Left lung (tissue), 10 donors: ENCODE measurements around the gene PRICKLE3. TPM values are rescaled to one million over a fixed set of nuclear protein-coding genes. Genes with fewer than 3 reads are reported as not detected.

Experiments used
- ATAC-seq: fragments of 200-7000 bp; cut with Tn5 transposase; one replicate; pipeline ENCODE4 v1.9.1; 2020; ENCODE audit warnings: moderate library complexity
- DNase-seq, 4 donors: peaks; one replicate each; pipeline ENCODE4 v3.0.0-alpha.2; 2013 to 2020
- H3K27ac ChIP-seq, 2 donors: fragments of 200-600 bp; sonication (generic) in 1 of 2; one replicate each; pipeline versions ENCODE4 v1.5.0 to v1.8.0; 2020 to 2021
- H3K27me3 ChIP-seq, 2 donors: fragments of 200-600 bp; sonication (generic) in 1 of 2; one replicate each; pipeline versions ENCODE4 v1.5.0 to v1.8.0; 2020 to 2021
- H3K36me3 ChIP-seq, 2 donors: fragments of 200-600 bp; sonication (generic) in 1 of 2; one replicate each; pipeline versions ENCODE4 v1.5.0 to v1.8.0; 2020 to 2021
- H3K4me1 ChIP-seq, 2 donors: fragments of 200-600 bp; one replicate each; pipeline ENCODE4 v1.8.0; 2021
- H3K4me3 ChIP-seq, 2 donors: fragments of 200-600 bp; sonication (generic) in 1 of 2; one replicate each; pipeline versions ENCODE4 v1.5.0 to v1.8.0; 2020 to 2021; ENCODE audit warnings: mild to moderate bottlenecking in 1 of 2
- H3K9me3 ChIP-seq, 2 donors: fragments of 200-600 bp; sonication (generic) in 1 of 2; one replicate each; pipeline versions ENCODE4 v1.5.0 to v1.8.0; 2020 to 2021
- intact Hi-C, 2 donors: fragments of 100-400 bp; cut with DNase I; formaldehyde crosslinking; loops; one replicate each; pipeline versions ENCODE4 v1.11.2 to v1.14.2; 2022
- polyA plus RNA-seq, 6 donors: library from polyadenylated mRNA; unstranded; fragments of 120-200 nt; gene quantifications; one replicate each; pipeline ENCODE4 v1.2.1, GENCODE V29; 2013; ENCODE audit not compliant: insufficient read length in 6 of 6
- total RNA-seq, 2 donors: library from RNA; stranded (reverse); fragmentation: NEBNext Ultra II Directional; extraction: Animal tissue kit (Norgen Biotek cat#: 25700); gene quantifications; one replicate each; pipeline ENCODE4 v1.2.1, GENCODE V29; 2021
- TF ChIP-seq, protein P1 (sequence below), 2 donors: fragments of 200-600 bp; sonication (generic) in 1 of 2; IDR thresholded peaks; one replicate each; pipeline versions ENCODE4 v1.5.0 to v1.8.0; 2021; ENCODE audit warnings: antibody characterized with exemption in 2 of 2
- donor health status: DM: no; HTN: yes; CAD: no.
- donor health status: DM: no; HTN: no; CAD: no.

PRICKLE3 gene
- total and polyA plus RNA-seq, 8 donors = 5.5 to 17.6 (median 5.8) TPM

DNA sequence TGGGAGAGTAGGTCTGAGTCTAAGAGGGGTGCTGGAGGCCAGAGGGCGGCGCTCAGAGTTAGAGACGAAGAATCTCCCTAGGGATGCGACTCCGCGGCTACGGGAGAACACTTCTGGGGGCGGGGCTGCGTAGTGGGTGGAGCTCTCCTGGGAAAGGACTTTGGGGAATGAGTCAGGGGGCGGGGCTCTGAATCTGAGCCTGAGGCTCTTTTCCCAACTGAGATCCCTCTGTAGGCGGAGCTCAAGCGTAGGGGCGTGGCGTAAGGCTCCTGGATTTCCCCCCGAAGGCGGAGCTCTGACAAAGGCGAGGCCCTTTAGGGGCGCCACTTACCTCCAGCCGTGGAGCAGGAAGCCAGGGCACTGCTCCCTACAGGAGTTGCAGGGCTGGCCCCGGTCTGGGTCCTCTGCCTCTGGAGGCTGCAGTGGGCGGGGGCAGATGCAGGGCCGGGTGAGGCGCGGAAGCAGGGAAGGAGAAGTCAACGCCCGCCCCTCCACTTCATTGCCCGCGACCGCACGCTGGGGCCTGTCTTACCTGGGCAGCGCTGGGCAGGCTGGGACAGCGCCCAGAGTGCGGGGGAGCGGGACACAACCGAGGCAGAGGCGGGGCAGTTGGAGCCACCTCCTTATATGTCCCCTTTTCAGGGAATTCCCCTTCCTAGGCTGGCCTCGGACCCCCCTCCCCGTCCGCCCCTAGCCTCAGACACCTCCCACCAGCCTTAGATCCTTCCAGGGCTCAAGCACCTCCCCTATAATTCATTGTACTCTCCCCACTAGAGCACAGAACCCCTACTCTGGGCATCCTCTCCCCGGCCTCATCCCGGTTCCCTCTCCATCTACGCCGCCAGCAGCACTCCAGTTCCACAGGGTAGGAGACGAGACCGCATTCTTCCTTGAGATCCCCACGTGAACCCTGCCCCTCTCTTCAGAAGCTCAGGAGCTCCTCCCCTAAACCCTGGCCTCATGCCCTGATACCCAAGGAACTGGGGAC, 1.6 kb downstream of the PRICKLE3 start:
- peak in 3 of 4 donors; percentile 87 to 92 (median 90) for DNase-seq
- peak overlapping the region; percentile 44 to 75 for H3K27ac ChIP-seq
- H3K27me3 ChIP-seq = no peaks in the 10 kb centered on the region
- H3K9me3 ChIP-seq = no peaks in the 10 kb centered on the region
- peaks cover 0 to 13% of the 10 kb centered on the region in 2 donors for H3K4me1 ChIP-seq
- peak overlapping the region; percentile 22 to 51 for H3K4me3 ChIP-seq
- intact Hi-C loops = no loop called here
- TF ChIP-seq, protein P1, sequence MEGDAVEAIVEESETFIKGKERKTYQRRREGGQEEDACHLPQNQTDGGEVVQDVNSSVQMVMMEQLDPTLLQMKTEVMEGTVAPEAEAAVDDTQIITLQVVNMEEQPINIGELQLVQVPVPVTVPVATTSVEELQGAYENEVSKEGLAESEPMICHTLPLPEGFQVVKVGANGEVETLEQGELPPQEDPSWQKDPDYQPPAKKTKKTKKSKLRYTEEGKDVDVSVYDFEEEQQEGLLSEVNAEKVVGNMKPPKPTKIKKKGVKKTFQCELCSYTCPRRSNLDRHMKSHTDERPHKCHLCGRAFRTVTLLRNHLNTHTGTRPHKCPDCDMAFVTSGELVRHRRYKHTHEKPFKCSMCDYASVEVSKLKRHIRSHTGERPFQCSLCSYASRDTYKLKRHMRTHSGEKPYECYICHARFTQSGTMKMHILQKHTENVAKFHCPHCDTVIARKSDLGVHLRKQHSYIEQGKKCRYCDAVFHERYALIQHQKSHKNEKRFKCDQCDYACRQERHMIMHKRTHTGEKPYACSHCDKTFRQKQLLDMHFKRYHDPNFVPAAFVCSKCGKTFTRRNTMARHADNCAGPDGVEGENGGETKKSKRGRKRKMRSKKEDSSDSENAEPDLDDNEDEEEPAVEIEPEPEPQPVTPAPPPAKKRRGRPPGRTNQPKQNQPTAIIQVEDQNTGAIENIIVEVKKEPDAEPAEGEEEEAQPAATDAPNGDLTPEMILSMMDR (IDR thresholded peaks at IDR 0.05) = no peak
- ATAC-seq = peak; percentile 84
- peaks cover 0 to 23% of the 10 kb centered on the region in 2 donors for H3K36me3 ChIP-seq

DNA sequence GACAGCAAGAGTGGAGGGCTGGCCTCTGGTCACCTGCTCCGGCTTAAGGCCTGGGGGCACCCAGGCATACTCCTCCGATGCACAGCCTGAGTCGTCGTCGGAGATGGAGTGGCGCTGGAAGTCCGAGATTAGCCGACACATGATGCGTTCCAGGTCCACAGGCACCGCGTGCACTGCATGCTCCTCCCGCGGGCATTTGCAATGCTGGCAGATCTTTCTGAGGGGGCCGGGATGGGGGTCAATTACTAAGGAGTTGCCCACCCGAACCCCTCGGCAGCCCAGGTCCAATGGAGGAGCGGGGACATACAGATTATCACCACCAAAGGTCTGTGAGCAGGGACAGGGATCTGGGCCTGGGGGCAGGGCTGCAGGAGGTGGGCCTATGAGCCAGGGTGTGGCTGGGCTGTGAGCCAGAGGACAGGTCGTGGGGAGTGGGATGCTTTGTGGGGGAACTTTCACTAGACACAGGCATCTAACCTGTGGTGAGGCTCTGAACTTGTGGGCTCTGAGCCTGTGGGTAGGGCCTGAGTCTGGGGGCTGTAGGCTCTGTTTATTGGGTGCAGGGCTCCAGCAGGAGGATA, 2.4 kb downstream of the PRICKLE3 start:
- ATAC-seq (no peak), DNase-seq (no peak)
- H3K4me1 ChIP-seq = peaks cover 0 to 12% of the 10 kb centered on the region in 2 donors
- H3K27me3 ChIP-seq = no peaks in the 10 kb centered on the region
- no peak overlapping the region for H3K27ac ChIP-seq
- TF ChIP-seq, protein P1 (IDR thresholded peaks at IDR 0.05) = no peak
- intact Hi-C loops = no loop called here
- H3K4me3 ChIP-seq = peak overlapping the region in 1 of 2 donors; percentile 51
- H3K36me3 ChIP-seq = peaks cover 0 to 31% of the 10 kb centered on the region in 2 donors
- no peaks in the 10 kb centered on the region for H3K9me3 ChIP-seq

DNA sequence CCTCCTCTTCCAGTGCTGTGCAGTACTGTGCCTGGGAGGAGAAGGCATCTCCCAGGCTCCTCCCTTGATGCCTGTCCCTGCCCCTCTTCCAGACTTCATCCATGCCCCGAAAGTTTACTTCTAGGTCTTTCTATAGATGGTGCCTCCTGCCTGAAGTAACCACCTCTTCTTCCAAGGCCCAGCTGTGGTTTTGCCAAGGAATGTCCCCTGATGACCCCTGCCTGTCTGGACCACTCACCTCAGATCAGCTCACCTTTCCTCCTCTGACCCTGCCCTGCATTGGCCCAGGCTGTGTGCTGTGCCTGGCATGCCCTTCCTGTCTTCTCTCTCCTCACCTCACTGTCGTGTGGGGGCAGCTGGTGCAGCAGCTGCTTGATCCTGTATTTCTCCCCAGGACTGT, 6.8 kb downstream of the PRICKLE3 start:
- H3K27me3 ChIP-seq = no peaks in the 10 kb centered on the region
- H3K27ac ChIP-seq = no peak overlapping the region
- H3K9me3 ChIP-seq = no peaks in the 10 kb centered on the region
- intact Hi-C loops = no loop called here
- DNase-seq (no peak), ATAC-seq (no peak)
- H3K4me3 ChIP-seq = no peak overlapping the region
- TF ChIP-seq, protein P1 (IDR thresholded peaks at IDR 0.05) = no peak
- H3K4me1 ChIP-seq = peaks cover 0 to 21% of the 10 kb centered on the region in 2 donors
- H3K36me3 ChIP-seq = peaks cover 0 to 71% of the 10 kb centered on the region in 2 donors

DNA sequence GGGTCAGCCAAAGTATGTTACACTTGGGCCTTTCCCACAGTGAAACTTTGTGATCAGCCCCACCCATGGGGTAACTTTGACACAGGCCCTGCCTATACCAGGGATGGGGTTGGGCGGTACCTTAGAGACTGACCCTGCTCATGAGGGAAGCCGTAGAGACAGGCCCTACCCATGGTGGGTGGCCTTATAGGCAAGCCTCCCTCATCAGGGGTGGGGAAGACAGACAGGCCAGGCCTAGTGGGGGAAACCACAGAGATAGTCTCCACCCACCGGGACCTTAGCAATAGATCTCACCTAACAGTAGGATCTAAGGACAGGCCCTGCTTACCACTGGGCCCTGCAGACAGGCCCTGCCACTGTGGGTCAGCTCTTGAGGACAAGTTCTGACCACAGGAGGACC, 7.6 kb downstream of the PRICKLE3 start:
- Histone ChIP-seq H3K36me3 (peaks cover 0 to 79% of the 10 kb centered on the region in 2 donors), H3K9me3 (no peaks in the 10 kb centered on the region), H3K27ac (no peak overlapping the region), H3K27me3 (no peaks in the 10 kb centered on the region), H3K4me1 (peaks cover 0 to 19% of the 10 kb centered on the region in 2 donors), H3K4me3 (no peak overlapping the region)
- TF ChIP-seq, protein P1 (IDR thresholded peaks at IDR 0.05) = no peak
- DNase-seq (no peak), ATAC-seq (no peak)
- intact Hi-C loops = no loop called here
